Posterior vena cava (tissue), 2 donors: ENCODE measurements around the gene PIGU. TPM values are rescaled to one million over a fixed set of nuclear protein-coding genes. Genes with fewer than 3 reads are reported as not detected.
"Not testable (repeated sequence)": the region's sequence is repeated elsewhere in the genome, so short reads cannot be mapped to it uniquely, and the experiment has no call there.

Experiments
- DNase-seq: peaks from one replicate; pipeline ENCODE4 v3.0.0-alpha.2; 2020; ENCODE audit warnings: low spot score
- intact Hi-C, 2 donors: fragments of 100-400 bp; cut with DNase I; formaldehyde crosslinking; loops; one replicate each; pipeline versions ENCODE4 v1.14.1 to v1.14.2; 2022 to 2023
- total RNA-seq, 2 donors: library from RNA; stranded (reverse); fragmentation: NEBNext Ultra II Directional; extraction: Animal tissue kit (Norgen Biotek cat#: 25700); gene quantifications; one replicate each; pipeline ENCODE4 v1.2.1, GENCODE V29; 2021
- donor health status: DM: yes; HTN: yes; CAD: no.
- donor health status: DM: yes; HTN: yes; CAD: no.

PIGU gene
- total RNA-seq, 2 donors from 2014 or later = 9.6 to 10.7 TPM

- intact Hi-C loops = no loop called here
Observed at GRCh38 chr20:34634392-34634791, 42.5 kb downstream of the PIGU start.

GRCh38 chr20:34632870-34633452, 43.9 kb downstream of the PIGU start:
- intact Hi-C loops = no loop called here
- no peak for DNase-seq

More at GRCh38 chr20:34634392-34634791, 42.5 kb downstream of the PIGU start:
- DNase-seq = no peak

GRCh38 chr20:34629904-34630303, 47.0 kb downstream of the PIGU start:
- intact Hi-C loops = no loop called here
- DNase-seq = no peak

- intact Hi-C loops = no loop called here
- no peak for DNase-seq
Observed at GRCh38 chr20:34629342-34629741, 47.5 kb downstream of the PIGU start.

GRCh38 chr20:34628026-34628425, 48.9 kb downstream of the PIGU start:
- intact Hi-C loops = no loop called here
- DNase-seq = no peak

- intact Hi-C loops = no loop called here
- no peak for DNase-seq
Observed at GRCh38 chr20:34627458-34627857, 49.4 kb downstream of the PIGU start.

- intact Hi-C loops = no loop called here
- no peak for DNase-seq
Observed at GRCh38 chr20:34626992-34627391, 49.9 kb downstream of the PIGU start.

GRCh38 chr20:34624629-34625028, 52.3 kb downstream of the PIGU start:
- intact Hi-C loops = no loop called here
- no peak for DNase-seq

GRCh38 chr20:34622821-34623451, 54.0 kb downstream of the PIGU start:
- no peak for DNase-seq
- intact Hi-C loops = no loop called here

- no peak for DNase-seq
- intact Hi-C loops = no loop called here
Observed at GRCh38 chr20:34621383-34622367, 55.2 kb downstream of the PIGU start.

GRCh38 chr20:34621036-34621343, 55.9 kb downstream of the PIGU start:
- DNase-seq = no peak
- intact Hi-C loops = no loop called here

GRCh38 chr20:34618676-34619075, 58.2 kb downstream of the PIGU start:
- DNase-seq = no peak
- intact Hi-C loops = no loop called here

- intact Hi-C loops, DNase-seq: not testable (repeated sequence)
Observed at GRCh38 chr20:34616913-34617312, 60.0 kb downstream of the PIGU start.

GRCh38 chr20:34615477-34615876, 61.4 kb downstream of the PIGU start:
- intact Hi-C loops = no loop called here
- DNase-seq = no peak

- DNase-seq, intact Hi-C loops: not testable (repeated sequence)
Observed at GRCh38 chr20:34611976-34612375, 64.9 kb downstream of the PIGU start.

- DNase-seq = no peak
- intact Hi-C loops = no loop called here
Observed at GRCh38 chr20:34607066-34607465, 69.8 kb downstream of the PIGU start.

- DNase-seq = no peak
- intact Hi-C loops = no loop called here
Observed at GRCh38 chr20:34604980-34605788, 71.7 kb downstream of the PIGU start.

- intact Hi-C loops = no loop called here
- no peak for DNase-seq
Observed at GRCh38 chr20:34600892-34601653, 75.8 kb downstream of the PIGU start.
